KMS-11 (cell line): ENCODE measurements around the gene FFAR3.

Experiments used
- H2AFZ ChIP-seq: fragments of 200-600 bp; sonication (generic); 2 replicates; pipeline ENCODE4 v1.6.1; 2016; ENCODE audit warnings: antibody characterized with exemption, mixed run types, low read depth
- H3K27ac ChIP-seq: fragments of 200-600 bp; sonication (generic); 2 replicates; pipeline ENCODE4 v1.6.1; 2016; ENCODE audit warnings: mild to moderate bottlenecking, mixed run types
- H3K27me3 ChIP-seq: fragments of 200-600 bp; sonication (generic); 2 replicates; pipeline ENCODE4 v1.6.1; 2017; ENCODE audit warnings: mild to moderate bottlenecking, low read depth, mixed run types, moderate library complexity; ENCODE audit not compliant: insufficient read depth
- H3K36me3 ChIP-seq: fragments of 200-600 bp; sonication (generic); 2 replicates; pipeline ENCODE4 v1.6.1; 2017; ENCODE audit warnings: mild to moderate bottlenecking, mixed run types; ENCODE audit not compliant: insufficient read depth
- H3K4me1 ChIP-seq: fragments of 200-600 bp; sonication (generic); 2 replicates; pipeline ENCODE4 v1.6.1; 2016; ENCODE audit warnings: mild to moderate bottlenecking, low read depth, mixed run types; ENCODE audit not compliant: poor library complexity, severe bottlenecking
- H3K4me2 ChIP-seq: fragments of 200-600 bp; sonication (generic); 2 replicates; pipeline ENCODE4 v1.7.0; 2016; ENCODE audit warnings: mild to moderate bottlenecking, mixed run types
- H3K4me3 ChIP-seq: fragments of 200-600 bp; sonication (generic); IDR thresholded peaks from 2 replicates; pipeline ENCODE4 v1.6.1; 2017; ENCODE audit warnings: low read depth, low read length, mixed read lengths; ENCODE audit not compliant: insufficient read depth
- H3K79me2 ChIP-seq: fragments of 200-600 bp; sonication (generic); 2 replicates; pipeline ENCODE4 v1.6.1; 2016; ENCODE audit warnings: low read depth, mixed run types; ENCODE audit not compliant: insufficient read depth
- H3K9ac ChIP-seq: fragments of 200-600 bp; sonication (generic); 2 replicates; pipeline ENCODE4 v1.6.1; 2016; ENCODE audit warnings: mild to moderate bottlenecking, mixed run types
- H4K20me1 ChIP-seq: fragments of 200-600 bp; sonication (generic); 2 replicates; pipeline ENCODE4 v1.6.1; 2016; ENCODE audit warnings: mild to moderate bottlenecking, mixed run types; ENCODE audit not compliant: insufficient read depth
- TF ChIP-seq, protein P1 (sequence below): fragments of 200-600 bp; sonication (generic); conservative IDR thresholded peaks from 2 replicates; pipeline ENCODE4 v1.6.1; 2017; ENCODE audit warnings: low read depth, mild to moderate bottlenecking, antibody characterized with exemption, low read length, moderate library complexity, mixed read lengths

Gene FFAR3

DNA sequence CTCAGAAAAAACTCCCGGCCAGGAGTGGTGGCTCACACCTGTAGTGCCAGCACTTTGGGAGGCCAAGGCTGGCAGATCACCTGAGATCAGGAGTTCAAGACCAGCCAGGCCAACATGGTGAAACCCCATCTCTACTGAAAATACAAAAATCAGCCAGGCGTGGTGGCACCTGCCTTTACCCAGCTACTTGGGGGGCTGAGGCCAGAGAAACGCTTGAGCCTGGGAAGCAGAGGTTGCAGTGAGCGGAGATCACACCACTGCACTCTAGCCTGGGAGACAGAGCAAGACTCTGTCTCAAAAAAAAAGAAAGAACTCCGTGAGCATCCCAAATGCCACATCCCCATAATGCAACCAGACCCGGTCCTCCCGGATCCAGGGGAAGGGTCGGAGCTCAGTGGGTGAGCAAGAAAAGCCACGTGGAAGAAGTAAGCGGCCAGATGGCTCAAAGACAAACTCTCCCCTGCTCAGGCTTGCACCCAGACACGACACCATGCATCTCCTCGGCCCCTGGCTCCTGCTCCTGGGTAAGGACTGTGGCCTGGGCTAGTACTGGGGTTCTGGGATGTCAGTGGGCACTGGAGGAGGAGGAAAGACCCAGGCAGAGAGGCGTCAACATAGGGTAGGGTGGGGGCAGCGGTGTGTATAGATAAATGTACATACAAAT, 26.6 kb upstream of the FFAR3 start:
- Histone ChIP-seq H3K4me1 (no peaks in the 10 kb centered on the region), H3K9ac (no peak overlapping the region), H4K20me1 (no peaks in the 10 kb centered on the region), H3K36me3 (no peaks in the 10 kb centered on the region), H3K27ac (no peak overlapping the region), H3K4me2 (no peak overlapping the region), H3K4me3 (no peak overlapping the region), H2AFZ (no peak overlapping the region), H3K27me3 (peaks cover 53% of the 10 kb centered on the region), H3K79me2 (no peaks in the 10 kb centered on the region)
- TF ChIP-seq, protein P1, sequence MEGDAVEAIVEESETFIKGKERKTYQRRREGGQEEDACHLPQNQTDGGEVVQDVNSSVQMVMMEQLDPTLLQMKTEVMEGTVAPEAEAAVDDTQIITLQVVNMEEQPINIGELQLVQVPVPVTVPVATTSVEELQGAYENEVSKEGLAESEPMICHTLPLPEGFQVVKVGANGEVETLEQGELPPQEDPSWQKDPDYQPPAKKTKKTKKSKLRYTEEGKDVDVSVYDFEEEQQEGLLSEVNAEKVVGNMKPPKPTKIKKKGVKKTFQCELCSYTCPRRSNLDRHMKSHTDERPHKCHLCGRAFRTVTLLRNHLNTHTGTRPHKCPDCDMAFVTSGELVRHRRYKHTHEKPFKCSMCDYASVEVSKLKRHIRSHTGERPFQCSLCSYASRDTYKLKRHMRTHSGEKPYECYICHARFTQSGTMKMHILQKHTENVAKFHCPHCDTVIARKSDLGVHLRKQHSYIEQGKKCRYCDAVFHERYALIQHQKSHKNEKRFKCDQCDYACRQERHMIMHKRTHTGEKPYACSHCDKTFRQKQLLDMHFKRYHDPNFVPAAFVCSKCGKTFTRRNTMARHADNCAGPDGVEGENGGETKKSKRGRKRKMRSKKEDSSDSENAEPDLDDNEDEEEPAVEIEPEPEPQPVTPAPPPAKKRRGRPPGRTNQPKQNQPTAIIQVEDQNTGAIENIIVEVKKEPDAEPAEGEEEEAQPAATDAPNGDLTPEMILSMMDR, result no peak

DNA sequence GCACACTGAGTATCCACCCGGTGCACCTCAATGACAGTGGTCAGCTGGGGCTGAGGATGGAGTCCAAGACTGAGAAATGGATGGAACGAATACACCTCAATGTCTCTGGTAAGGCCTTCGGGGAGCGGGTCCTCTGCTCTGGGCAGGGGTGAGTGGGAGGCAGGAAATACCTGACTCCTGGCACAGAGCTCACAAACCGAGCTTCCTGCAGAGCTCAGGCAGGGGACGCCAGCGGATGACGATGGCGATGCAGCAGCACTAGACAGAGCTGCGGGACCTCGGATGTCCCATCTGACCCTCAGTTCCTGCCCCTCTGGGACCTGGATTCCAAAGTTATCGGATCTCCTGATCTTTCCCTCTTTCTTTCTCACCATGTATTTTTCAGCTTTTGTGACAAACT, 25.4 kb upstream of the FFAR3 start:
- Histone ChIP-seq H4K20me1 (no peaks in the 10 kb centered on the region), H3K36me3 (no peaks in the 10 kb centered on the region), H3K27ac (no peak overlapping the region), H3K4me1 (no peaks in the 10 kb centered on the region), H2AFZ (no peak overlapping the region), H3K27me3 (peaks cover 58% of the 10 kb centered on the region), H3K9ac (no peak overlapping the region), H3K4me3 (no peak overlapping the region), H3K79me2 (no peaks in the 10 kb centered on the region), H3K4me2 (no peak overlapping the region)
- TF ChIP-seq, protein P1, result no peak

- H3K27me3 ChIP-seq, result peaks cover 65% of the 10 kb centered on the region
- no peak overlapping the region for H3K9ac ChIP-seq
- H3K36me3 ChIP-seq, result no peaks in the 10 kb centered on the region
- no peaks in the 10 kb centered on the region for H3K79me2 ChIP-seq
- H2AFZ ChIP-seq, result no peak overlapping the region
- H3K4me3 ChIP-seq, result no peak overlapping the region
- no peaks in the 10 kb centered on the region for H3K4me1 ChIP-seq
- TF ChIP-seq, protein P1, result no peak
- H4K20me1 ChIP-seq, result no peaks in the 10 kb centered on the region
- H3K4me2 ChIP-seq, result no peak overlapping the region
- no peak overlapping the region for H3K27ac ChIP-seq
These were observed 24.0 kb upstream of the FFAR3 start for GRCh38 chr19:35334144-35334753.

- TF ChIP-seq, protein P1, result no peak
- H4K20me1 ChIP-seq, result no peaks in the 10 kb centered on the region
- no peak overlapping the region for H3K27ac ChIP-seq
- no peaks in the 10 kb centered on the region for H3K79me2 ChIP-seq
- no peak overlapping the region for H2AFZ ChIP-seq
- H3K4me2 ChIP-seq, result no peak overlapping the region
- no peak overlapping the region for H3K9ac ChIP-seq
- no peaks in the 10 kb centered on the region for H3K36me3 ChIP-seq
- peaks cover 67% of the 10 kb centered on the region for H3K27me3 ChIP-seq
- no peak overlapping the region for H3K4me3 ChIP-seq
- H3K4me1 ChIP-seq, result no peaks in the 10 kb centered on the region
These were observed 21.9 kb upstream of the FFAR3 start for GRCh38 chr19:35336166-35336955.
